NCI-H345 treated with DMSO at 0.1 percent for 48 hours (cell line): ENCODE measurements around the gene FAM216A.

Experiments
- DNase-seq: peaks from one replicate; lab custom pipeline; 2025; ENCODE audit not compliant: unreplicated experiment; lab: John Stamatoyannopoulos, UW

Gene FAM216A

GRCh38 chr12:110538869-110539622 lies 70.4 kb downstream of the FAM216A start:
- no peak for DNase-seq
